Stimulated activated CD4-positive, alpha-beta T cell treated with anti-CD3 and anti-CD28 coated beads, Interleukin-15, amount 100 ng/mL, for 48 hours (primary cell): ENCODE data around the gene TTC17.

Experiments used
- DNase-seq, 2 donors: peaks; one replicate each; pipeline ENCODE4 v3.0.0-alpha.2; 2020; ENCODE audit warnings: low read depth in 2 of 2

Gene TTC17

GRCh38 chr11:43532041-43532440 lies 173.3 kb downstream of the TTC17 start:
- DNase-seq = no peak

- DNase-seq = no peak
Measured at GRCh38 chr11:43537833-43538615, 179.3 kb downstream of the TTC17 start.

- no peak for DNase-seq
Measured at GRCh38 chr11:43541993-43542392, 183.3 kb downstream of the TTC17 start.

- DNase-seq = no peak
Measured at GRCh38 chr11:43542750-43543712, 184.3 kb downstream of the TTC17 start.
